Kidney (tissue), 14 donors: ENCODE measurements around the gene STK32B. TPM values are rescaled to one million over a fixed set of nuclear protein-coding genes. Genes with fewer than 3 reads are reported as not detected.

Experiments
- DNase-seq, 5 donors: peaks; one replicate each; pipeline ENCODE4 v3.0.0-alpha.2; 2013 to 2020
- FAIRE-seq: peaks from 2 replicates; lab custom pipeline; 2012; peaks lifted over from hg19 to GRCh38; lab: Jason Lieb, UNC
- H3K27ac ChIP-seq, 2 donors: one replicate each; pipeline ENCODE4 v1.7.0; 2013; ENCODE audit warnings: low read depth in 2 of 2, low read length in 2 of 2, inconsistent platforms in 1 of 2
- H3K27me3 ChIP-seq: one replicate; pipeline ENCODE4 v1.7.1; 2013; ENCODE audit warnings: low read length, inconsistent platforms; ENCODE audit not compliant: control insufficient read depth, insufficient read depth
- H3K36me3 ChIP-seq, 3 donors: one replicate each; pipeline versions ENCODE4 v1.7.0 to v1.7.1; 2013; ENCODE audit warnings: low read length in 3 of 3, control low read depth in 1 of 3, inconsistent platforms in 1 of 3; ENCODE audit not compliant: insufficient read depth in 3 of 3, control insufficient read depth in 2 of 3
- H3K4me1 ChIP-seq, 3 donors: one replicate each; pipeline versions ENCODE4 v1.7.0 to v1.7.1; 2013; ENCODE audit warnings: low read length in 3 of 3, inconsistent platforms in 1 of 3, low read depth in 1 of 3; ENCODE audit not compliant: control insufficient read depth in 2 of 3, insufficient read depth in 2 of 3
- H3K4me3 ChIP-seq, 3 donors: one replicate each; pipeline versions ENCODE4 v1.7.0 to v1.8.1; 2013; ENCODE audit warnings: low read length in 3 of 3, control low read depth in 1 of 3, inconsistent platforms in 1 of 3
- H3K9ac ChIP-seq, 3 donors: one replicate each; pipeline versions ENCODE4 v1.7.0 to v1.7.1; 2013; ENCODE audit warnings: low read length in 3 of 3, control low read depth in 1 of 3, inconsistent platforms in 1 of 3
- H3K9me3 ChIP-seq, 3 donors: one replicate each; pipeline versions ENCODE4 v1.7.0 to v1.7.1; 2013; ENCODE audit warnings: low read length in 3 of 3, control low read depth in 1 of 3, inconsistent platforms in 1 of 3; ENCODE audit not compliant: control insufficient read depth in 2 of 3, insufficient read depth in 1 of 3
- CTCF ChIP-seq: IDR thresholded peaks from 3 replicates; pipeline ENCODE4 v1.5.1; 2012; ENCODE audit warnings: mild to moderate bottlenecking, moderate library complexity, borderline replicate concordance; ENCODE audit not compliant: insufficient read depth; ENCODE audit errors: extremely low read depth
- intact Hi-C: fragments of 100-400 bp; cut with DNase I; formaldehyde crosslinking; loops from one replicate; pipeline ENCODE4 v1.11.1; 2022
- polyA plus RNA-seq: library from polyadenylated mRNA; stranded (reverse); fragments of 350-450 nt; fragmentation: Illumina TruSeq; extraction: RNeasy Lipid Tissue Mini Kit (QIAGEN cat#74804); gene quantifications from one replicate; pipeline ENCODE4 v1.2.3, GENCODE V29; 2014; ENCODE audit warnings: low read depth, low replicate concordance; ENCODE audit not compliant: insufficient read depth
- total RNA-seq: library from RNA; stranded (reverse); fragmentation: NEBNext Ultra II Directional; extraction: Animal tissue kit (Norgen Biotek cat#: 25700); gene quantifications from one replicate; pipeline ENCODE4 v1.2.1, GENCODE V29; 2021
- donor health status: control.
- donor health status: control.
- donor health status: control.
- donor health status: control.
- donor health status: control.
- donor health status: DM: yes; HTN: yes; CAD: no.
- donor health status: Normal renal cell carcinoma (clear cell type).

The STK32B gene
- total and polyA plus RNA-seq, 2 donors from 2014 or later, result 18.1 to 18.2 TPM

GRCh38 chr4:5029447-5029846 lies 21.8 kb upstream of the STK32B start:
- no peak for FAIRE-seq
- Histone ChIP-seq H3K36me3 (no peaks in the 10 kb centered on the region), H3K27me3 (no peaks in the 10 kb centered on the region), H3K27ac (no peak overlapping the region), H3K4me1 (peaks cover 0 to 2% (median 2%) of the 10 kb centered on the region in 3 donors), H3K9ac (no peak overlapping the region), H3K9me3 (no peaks in the 10 kb centered on the region), H3K4me3 (no peak overlapping the region)
- no peak for DNase-seq
- TF ChIP-seq CTCF, result no peak
- intact Hi-C loops, result no loop called here

- Histone ChIP-seq H3K36me3 (no peaks in the 10 kb centered on the region), H3K9me3 (no peaks in the 10 kb centered on the region), H3K4me3 (no peak overlapping the region), H3K4me1 (peaks cover 0 to 2% (median 2%) of the 10 kb centered on the region in 3 donors), H3K27ac (no peak overlapping the region), H3K27me3 (no peaks in the 10 kb centered on the region), H3K9ac (no peak overlapping the region)
- FAIRE-seq (no peak), DNase-seq (no peak)
- TF ChIP-seq CTCF, result no peak
- intact Hi-C loops, result no loop called here
These were observed 21.1 kb upstream of the STK32B start for GRCh38 chr4:5030221-5030620.

- Histone ChIP-seq H3K9me3 (no peaks in the 10 kb centered on the region), H3K4me1 (peaks cover 0 to 2% (median 2%) of the 10 kb centered on the region in 3 donors), H3K27ac (no peak overlapping the region), H3K9ac (no peak overlapping the region), H3K4me3 (no peak overlapping the region), H3K27me3 (no peaks in the 10 kb centered on the region), H3K36me3 (no peaks in the 10 kb centered on the region)
- DNase-seq (no peak), FAIRE-seq (no peak)
- no peak for TF ChIP-seq CTCF
- intact Hi-C loops, result no loop called here
These were observed 20.4 kb upstream of the STK32B start for GRCh38 chr4:5030927-5031326.

- H3K4me1 ChIP-seq, result peaks cover 0 to 2% (median 2%) of the 10 kb centered on the region in 3 donors
- DNase-seq (no peak), FAIRE-seq (no peak)
- no peaks in the 10 kb centered on the region for H3K36me3 ChIP-seq
- TF ChIP-seq CTCF, result no peak
- intact Hi-C loops, result no loop called here
- H3K27me3 ChIP-seq, result no peaks in the 10 kb centered on the region
- no peaks in the 10 kb centered on the region for H3K9me3 ChIP-seq
- H3K9ac ChIP-seq, result no peak overlapping the region
- H3K27ac ChIP-seq, result no peak overlapping the region
- H3K4me3 ChIP-seq, result no peak overlapping the region
These were observed 18.5 kb upstream of the STK32B start for GRCh38 chr4:5032813-5033212.
